A549 (cell line): ENCODE data around the gene TDRD9. TPM values are rescaled to one million over a fixed set of nuclear protein-coding genes. Genes with fewer than 3 reads are reported as not detected.

Experiments used
- ATAC-seq, 2 experiments: fragments of 200-7000 bp in 1 of 2; fragments of >200 bp in 1 of 2; cut with Nextera tagmentation in 1 of 2; cut with Tn5 transposase in 1 of 2; 3 replicates each; pipeline versions ENCODE4 v1.8.0 to v1.9.1; 2018 to 2020; ENCODE audit warnings: mild to moderate bottlenecking in 1 of 2, moderate library complexity in 1 of 2
- CTCF ChIA-PET: fragments of 300-600 bp; sonication (Branson Sonifier 250); formaldehyde crosslinking; extraction: SDS; loops from one replicate; lab custom pipeline; 2021; ENCODE audit warnings: antibody characterized with exemption, inconsistent platforms; lab: Yijun Ruan, JAX
- POLR2A ChIA-PET: fragments of 350-600 bp; formaldehyde crosslinking; extraction: SDS; loops from one replicate; lab custom pipeline; 2021; ENCODE audit warnings: antibody characterized with exemption, inconsistent platforms; lab: Yijun Ruan, JAX
- DNase-seq, 2 experiments: peaks; one replicate each; pipeline versions ENCODE4 v3.0.0 to v3.0.0-alpha.2; 2011 to 2016; ENCODE audit warnings: low read depth in 1 of 2, low spot score in 1 of 2
- FAIRE-seq: peaks from 2 replicates; lab custom pipeline; 2011; peaks lifted over from hg19 to GRCh38; lab: Jason Lieb, UNC
- H3K27ac ChIP-seq, 2 experiments: fragments of >200 bp; sonication (Bioruptor Twin); formaldehyde crosslinking; 3 replicates each; pipeline ENCODE4 v1.5.1; 2016 to 2017
- H3K4me1 ChIP-seq: fragments of >200 bp; sonication (Bioruptor Twin); formaldehyde crosslinking; 3 replicates; pipeline ENCODE4 v1.6.1; 2016
- H3K4me2 ChIP-seq: fragments of >200 bp; sonication (Bioruptor Twin); formaldehyde crosslinking; 3 replicates; pipeline ENCODE4 v1.6.1; 2016
- H3K4me3 ChIP-seq: fragments of >200 bp; sonication (Bioruptor Twin); formaldehyde crosslinking; 3 replicates; pipeline ENCODE4 v1.5.1; 2016
- H3K9me3 ChIP-seq: fragments of >200 bp; sonication (Bioruptor Twin); formaldehyde crosslinking; 3 replicates; pipeline ENCODE4 v1.6.1; 2016
- CBX8 ChIP-seq: fragments of 200-600 bp; sonication (generic); IDR thresholded peaks from 2 replicates; pipeline ENCODE4 v1.6.1; 2016
- CHD4 ChIP-seq: fragments of 200-600 bp; sonication (generic); IDR thresholded peaks from 2 replicates; pipeline ENCODE4 v1.6.1; 2016; ENCODE audit warnings: antibody characterized with exemption, mild to moderate bottlenecking, borderline replicate concordance
- CTCF ChIP-seq: fragments of >200 bp; sonication (Bioruptor Twin); formaldehyde crosslinking; IDR thresholded peaks from 3 replicates; pipeline ENCODE4 v1.5.1; 2016
- E2F6 ChIP-seq: IDR thresholded peaks from 2 replicates; pipeline ENCODE4 v1.6.1; 2012; ENCODE audit warnings: low read depth, borderline replicate concordance
- EP300 ChIP-seq, 2 experiments: fragments of >200 bp; sonication (Bioruptor Twin); formaldehyde crosslinking; IDR thresholded peaks; 2 replicates in 1 of 2; 3 replicates in 1 of 2; pipeline ENCODE4 v1.6.1; 2016 to 2017
- ESRRA ChIP-seq: fragments of 150-350 bp; IDR thresholded peaks from 2 replicates; pipeline ENCODE4 v1.6.1; 2014; ENCODE audit warnings: mild to moderate bottlenecking, low read length, borderline replicate concordance
- GATA3 ChIP-seq: IDR thresholded peaks from 2 replicates; pipeline ENCODE4 v1.6.1; 2012; ENCODE audit warnings: borderline replicate concordance
- HES2 ChIP-seq: fragments of >200 bp; sonication (Bioruptor Twin); formaldehyde crosslinking; IDR thresholded peaks from 2 replicates; pipeline ENCODE4 v1.6.1; 2016
- HOXB13 ChIP-seq: fragments of 250-450 bp; sonication (Bioruptor Pico); IDR thresholded peaks from 2 replicates; pipeline ENCODE4 v1.5.0; 2020; ENCODE audit warnings: low read depth, mild to moderate bottlenecking, moderate library complexity
- JUNB ChIP-seq: fragments of >200 bp; sonication (Bioruptor Twin); formaldehyde crosslinking; IDR thresholded peaks from 2 replicates; pipeline ENCODE4 v1.6.1; 2016
- KDM1A ChIP-seq: fragments of 200-600 bp; sonication (generic); IDR thresholded peaks from 2 replicates; pipeline ENCODE4 v1.6.1; 2016; ENCODE audit warnings: low read depth, mild to moderate bottlenecking
- MAZ ChIP-seq: fragments of 150-350 bp; IDR thresholded peaks from 2 replicates; pipeline ENCODE4 v1.6.1; 2014; ENCODE audit warnings: antibody characterized with exemption, low read depth, low read length, borderline replicate concordance
- NFE2L2 ChIP-seq: fragments of 150-350 bp; conservative IDR thresholded peaks from 2 replicates; pipeline ENCODE4 v1.6.1; 2014; ENCODE audit warnings: low read length
- PBX3 ChIP-seq: IDR thresholded peaks from 2 replicates; pipeline ENCODE4 v1.6.1; 2012
- RARB ChIP-seq: fragments of 250-450 bp; sonication (Bioruptor Pico); IDR thresholded peaks from 2 replicates; pipeline ENCODE4 v1.8.0; 2021; ENCODE audit warnings: mild to moderate bottlenecking, moderate library complexity
- RNF2 ChIP-seq: fragments of 200-600 bp; sonication (generic); IDR thresholded peaks from 2 replicates; pipeline ENCODE4 v1.6.1; 2016; ENCODE audit warnings: low read depth, mild to moderate bottlenecking, antibody characterized with exemption, moderate library complexity, borderline replicate concordance
- SMC3 ChIP-seq: fragments of >200 bp; sonication (Bioruptor Twin); formaldehyde crosslinking; IDR thresholded peaks from 3 replicates; pipeline ENCODE4 v1.6.1; 2018; ENCODE audit warnings: inconsistent platforms
- TFCP2L1 ChIP-seq: fragments of 250-450 bp; sonication (Bioruptor Pico); IDR thresholded peaks from 2 replicates; pipeline ENCODE4 v1.5.0; 2021; ENCODE audit warnings: mild to moderate bottlenecking
- ZFP36 ChIP-seq: fragments of 450-650 bp; IDR thresholded peaks from 2 replicates; pipeline ENCODE4 v1.6.1; 2014; ENCODE audit warnings: borderline replicate concordance; ENCODE audit not compliant: partially characterized antibody
- WGBS: methylation state at CpG from one replicate; pipeline ENCODE4 v1.1.6; 2017; ENCODE audit errors: missing lambda C conversion rate; 5-methylcytosine and 5-hydroxymethylcytosine counted together
- polyA plus RNA-seq, 4 experiments: library from polyadenylated mRNA; depleted of rRNA in 3 of 4; stranded (reverse); fragments of >200 nt; fragmentation: RNase III in 1 of 4; extraction: RNeasy Plus Mini Kit Qiagen cat#74134 plus additional on column Dnase treatment in 1 of 4; gene quantifications; 2 replicates in 3 of 4; 3 replicates in 1 of 4; pipeline ENCODE4 v1.2.3, GENCODE V29; 2011 to 2017

Gene TDRD9
- polyA plus RNA-seq, 2 of the 4 experiments (the other 2 are of a cell fraction) = 0.04 TPM; not detected in 1

GRCh38 chr14:104036212-104036611, 108.0 kb downstream of the TDRD9 start:
- Histone ChIP-seq H3K4me1 (no peaks in the 10 kb centered on the region), H3K9me3 (no peaks in the 10 kb centered on the region), H3K4me2 (no peak overlapping the region), H3K27ac (no peak overlapping the region), H3K4me3 (no peak overlapping the region)
- POLR2A ChIA-PET = no interaction called here
- no peak for TF ChIP-seq HOXB13 (CRISPR knock-in tag)
- TF ChIP-seq NFE2L2 = no peak
- TF ChIP-seq SMC3 = no peak
- no peak for TF ChIP-seq CHD4
- TF ChIP-seq GATA3 = no peak
- no peak for TF ChIP-seq KDM1A
- no peak for TF ChIP-seq CBX8
- no peak for TF ChIP-seq HES2
- no peak for TF ChIP-seq RNF2
- no peak for TF ChIP-seq JUNB
- TF ChIP-seq MAZ = no peak
- DNase-seq = no peak
- no peak for ATAC-seq
- no peak for FAIRE-seq
- 39% methylated on average over 7 of the region's 7 CpGs for WGBS
- CTCF ChIA-PET = interaction anchor here (2.3 kb wide), 1 partner anchor 42 kb away, joined by 9 read pairs; no protein-coding TSS in a partner anchor

GRCh38 chr14:104037074-104037473, 108.8 kb downstream of the TDRD9 start:
- CTCF ChIA-PET = interaction anchor here (0.7 to 2.3 kb wide), 4 partner anchors 9 to 127 kb away, joined by 3 to 9 read pairs (median 4); no protein-coding TSS in a partner anchor
- no peak overlapping the region for H3K27ac ChIP-seq
- no peak for FAIRE-seq

More at GRCh38 chr14:104037074-104037473, 108.8 kb downstream of the TDRD9 start:
- POLR2A ChIA-PET = no interaction called here
- TF ChIP-seq CHD4 = no peak
- no peak for TF ChIP-seq CBX8
- no peak for TF ChIP-seq KDM1A
- no peak for TF ChIP-seq TFCP2L1 (CRISPR knock-in tag)
- TF ChIP-seq RNF2 = no peak
- no peak for TF ChIP-seq EP300 (IDR thresholded peaks at IDR 0.05)
- TF ChIP-seq ZFP36 = no peak
- no peak for TF ChIP-seq ESRRA
- no peak for TF ChIP-seq PBX3
- no peak for TF ChIP-seq RARB (CRISPR knock-in tag)
- no peak for TF ChIP-seq E2F6
- TF ChIP-seq CTCF = no peak
- H3K4me3 ChIP-seq = no peak overlapping the region
- ATAC-seq (no peak), DNase-seq (no peak)
- H3K4me2 ChIP-seq = no peak overlapping the region
- 68% methylated on average over 14 of the region's 14 CpGs for WGBS
- no peaks in the 10 kb centered on the region for H3K4me1 ChIP-seq
- H3K9me3 ChIP-seq = no peaks in the 10 kb centered on the region
